Stimulated activated CD4-positive, alpha-beta T cell treated with anti-CD3 and anti-CD28 coated beads, Interleukin-15, amount 100 ng/mL, for 48 hours (primary cell): Measurements from ENCODE around the gene SOX9.

Source experiments
- DNase-seq, 2 donors: peaks; one replicate each; pipeline ENCODE4 v3.0.0-alpha.2; 2020; ENCODE audit warnings: low read depth in 2 of 2

Gene SOX9

GRCh38 chr17:72120642-72121163 lies at the start of gene SOX9:
SOX9 (plus strand) TSS chr17:72121020; CDS start chr17:72121392, 372 bp downstream.
- no peak for DNase-seq

- DNase-seq, result no peak
These were observed 49.5 kb upstream of the SOX9 start for GRCh38 chr17:72071330-72071729.

GRCh38 chr17:72075995-72076677 lies 44.7 kb upstream of the SOX9 start:
- no peak for DNase-seq

- DNase-seq, result no peak
These were observed 44.2 kb upstream of the SOX9 start for GRCh38 chr17:72076678-72077030.

- DNase-seq, result no peak
These were observed 43.4 kb upstream of the SOX9 start for GRCh38 chr17:72077326-72077960.

- DNase-seq, result no peak
These were observed 41.1 kb upstream of the SOX9 start for GRCh38 chr17:72079700-72080099.

GRCh38 chr17:72087876-72088275 lies 32.9 kb upstream of the SOX9 start:
- no peak for DNase-seq

GRCh38 chr17:72089453-72089987 lies 31.3 kb upstream of the SOX9 start:
- DNase-seq, result no peak

- no peak for DNase-seq
These were observed 30.7 kb upstream of the SOX9 start for GRCh38 chr17:72090108-72090507.

- no peak for DNase-seq
These were observed 28.0 kb upstream of the SOX9 start for GRCh38 chr17:72092710-72093322.

GRCh38 chr17:72093707-72094106 lies 27.1 kb upstream of the SOX9 start:
- DNase-seq, result no peak

GRCh38 chr17:72095316-72095715 lies 25.5 kb upstream of the SOX9 start:
- DNase-seq, result no peak

GRCh38 chr17:72097144-72097543 lies 23.7 kb upstream of the SOX9 start:
- no peak for DNase-seq

- DNase-seq, result no peak
These were observed 20.9 kb upstream of the SOX9 start for GRCh38 chr17:72099919-72100318.

GRCh38 chr17:72100470-72100869 lies 20.4 kb upstream of the SOX9 start:
- DNase-seq, result no peak

GRCh38 chr17:72101526-72101925 lies 19.3 kb upstream of the SOX9 start:
- no peak for DNase-seq

- no peak for DNase-seq
These were observed 18.5 kb upstream of the SOX9 start for GRCh38 chr17:72102366-72102765.

GRCh38 chr17:72104164-72104862 lies 16.5 kb upstream of the SOX9 start:
- DNase-seq, result no peak

- DNase-seq, result no peak
These were observed 16.0 kb upstream of the SOX9 start for GRCh38 chr17:72104863-72105234.

GRCh38 chr17:72107100-72107499 lies 13.7 kb upstream of the SOX9 start:
- no peak for DNase-seq

GRCh38 chr17:72110231-72110941 lies 10.4 kb upstream of the SOX9 start:
- no peak for DNase-seq

- no peak for DNase-seq
These were observed 9.9 kb upstream of the SOX9 start for GRCh38 chr17:72110942-72111318.
